ENCODE measurements around the gene PWWP2A. TPM values are rescaled to one million over a fixed set of nuclear protein-coding genes. Genes with fewer than 3 reads are reported as not detected.
"Not testable (repeated sequence)": the region's sequence is repeated elsewhere in the genome, so short reads cannot be mapped to it uniquely, and the experiment has no call there.

Gene PWWP2A
- total RNA-seq, 1 experiment from 2014 or later, result 10.2 TPM

DNA sequence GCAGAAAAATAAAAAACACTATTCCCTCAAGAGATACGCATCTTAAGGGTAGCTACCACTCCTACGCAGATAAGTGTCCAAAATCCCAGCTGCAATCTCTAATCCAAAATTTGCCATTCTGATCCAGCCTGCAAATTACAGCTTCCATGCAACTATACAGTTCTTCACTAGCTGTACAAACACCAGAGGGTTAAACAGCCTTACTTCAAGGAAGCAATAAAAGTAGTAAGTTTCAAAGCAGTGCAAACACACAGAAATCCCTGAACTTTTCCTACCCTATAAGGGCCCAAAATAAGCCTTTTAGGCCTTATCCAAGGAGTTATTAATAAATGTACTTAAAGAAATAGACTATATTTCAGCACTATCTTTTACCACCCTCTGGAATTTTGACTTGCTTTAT, 39.5 kb downstream of the PWWP2A start:
- no peak for DNase-seq (ENCODE audit: low read depth)

DNA sequence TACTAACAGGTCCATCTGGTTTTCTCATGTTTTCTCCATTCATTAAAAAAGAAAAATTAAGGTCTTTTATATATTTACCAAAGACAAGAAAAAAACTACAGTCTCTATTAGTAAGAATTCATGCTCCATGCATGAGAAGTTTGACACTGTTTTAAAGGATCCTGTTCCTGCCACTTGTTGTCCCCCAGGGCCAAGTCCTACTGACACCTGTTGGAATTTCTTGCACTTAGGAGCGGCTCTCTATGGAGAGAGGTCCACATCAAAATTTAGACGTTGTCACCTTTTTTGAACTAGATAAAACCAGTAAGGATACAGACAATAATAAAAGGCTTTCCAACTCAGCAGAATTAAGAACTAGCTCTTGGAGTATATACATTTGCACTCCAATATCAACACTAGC, 42.3 kb downstream of the PWWP2A start:
- DNase-seq (ENCODE audit: low read depth), result no peak

DNA sequence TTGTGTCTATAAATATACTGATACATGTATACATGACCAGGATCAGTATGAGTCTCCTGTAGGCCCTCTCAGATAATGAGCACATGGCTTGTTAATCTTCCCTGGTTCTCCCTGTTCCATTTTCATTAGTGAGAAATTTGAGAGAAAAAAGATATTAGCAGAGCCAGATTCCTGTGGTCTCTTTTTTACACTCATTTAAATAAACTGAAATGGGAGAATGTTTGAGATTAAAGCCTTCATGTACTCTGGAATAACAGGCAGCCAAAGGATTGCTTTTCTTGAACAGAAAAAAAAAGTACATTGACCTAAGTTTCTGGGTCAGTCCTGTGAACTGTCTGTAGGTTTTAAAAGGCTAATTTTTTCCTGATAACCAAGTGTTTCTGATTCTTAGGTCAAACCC, 44.2 kb downstream of the PWWP2A start:
- DNase-seq (ENCODE audit: low read depth), result no peak

DNA sequence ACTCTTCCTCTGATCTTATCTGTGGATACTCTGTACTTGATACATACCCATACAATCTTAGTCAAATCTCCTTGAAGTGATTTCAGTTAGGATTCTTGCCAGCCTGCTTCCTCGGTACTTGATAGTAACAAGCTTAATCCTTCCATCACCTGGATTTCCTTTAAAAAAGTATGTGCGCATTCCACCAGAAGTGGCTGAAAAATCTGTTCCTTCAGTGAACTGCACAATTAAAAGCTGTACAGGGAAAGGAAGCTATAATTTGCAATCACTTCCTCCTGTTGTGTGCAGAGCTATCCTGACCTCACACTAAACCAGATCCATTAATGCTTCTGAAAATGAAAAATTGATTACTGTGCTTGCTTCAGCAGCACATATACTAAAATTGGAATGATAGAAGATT, 47.3 kb downstream of the PWWP2A start:
- DNase-seq (ENCODE audit: low read depth), result no peak

- DNase-seq (ENCODE audit: low read depth), result no peak
Measured at GRCh38 chr5:160071516-160071915, 47.7 kb downstream of the PWWP2A start.

- not testable (repeated sequence) for DNase-seq (ENCODE audit: low read depth)
Measured at GRCh38 chr5:160069120-160069519, 50.1 kb downstream of the PWWP2A start.

GRCh38 chr5:160064995-160065614, 54.1 kb downstream of the PWWP2A start:
- no peak for DNase-seq (ENCODE audit: low read depth)

GRCh38 chr5:160064417-160064810, 54.8 kb downstream of the PWWP2A start:
- DNase-seq (ENCODE audit: low read depth), result no peak

GRCh38 chr5:160061770-160062169, 57.5 kb downstream of the PWWP2A start:
- no peak for DNase-seq (ENCODE audit: low read depth)

DNA sequence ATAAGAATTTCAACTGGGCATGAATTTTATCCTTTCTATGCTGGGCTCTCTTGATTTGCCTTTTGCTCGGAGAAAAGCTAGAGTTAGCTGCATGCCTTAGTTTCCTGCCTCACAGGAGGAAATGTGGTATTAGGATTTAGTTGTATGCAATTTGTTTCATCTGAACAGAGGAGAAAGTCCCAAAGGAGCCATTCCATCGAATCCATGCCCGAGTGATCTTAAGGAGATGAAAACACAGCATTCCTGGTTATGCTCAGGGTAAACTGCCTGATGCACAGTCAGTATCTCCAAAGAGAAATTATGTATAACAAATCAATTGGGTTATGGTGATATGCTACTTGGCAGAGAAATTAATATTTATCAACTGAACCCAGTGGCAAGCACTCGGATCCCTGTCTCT, 59.2 kb downstream of the PWWP2A start:
- DNase-seq (ENCODE audit: low read depth), result no peak

DNA sequence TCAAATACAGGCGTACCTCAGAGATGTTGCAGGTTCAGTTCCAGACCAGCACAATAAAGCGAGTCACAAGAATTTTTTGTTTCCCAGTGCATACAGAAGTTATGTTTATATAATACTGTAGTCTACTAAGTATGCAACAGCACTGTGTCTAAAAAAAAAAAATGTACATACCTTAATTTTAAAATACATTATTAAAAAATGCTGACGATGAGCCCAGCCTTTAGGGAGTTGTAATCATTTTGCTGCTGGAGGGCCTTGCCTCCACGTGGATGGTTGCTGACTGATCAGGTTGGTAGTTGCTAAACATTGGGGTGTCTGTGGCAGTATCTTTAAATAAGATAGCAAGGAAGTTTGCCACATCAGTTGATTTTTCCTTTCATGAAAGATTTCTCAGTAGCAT, 62.0 kb downstream of the PWWP2A start:
- no peak for DNase-seq (ENCODE audit: low read depth)

DNA sequence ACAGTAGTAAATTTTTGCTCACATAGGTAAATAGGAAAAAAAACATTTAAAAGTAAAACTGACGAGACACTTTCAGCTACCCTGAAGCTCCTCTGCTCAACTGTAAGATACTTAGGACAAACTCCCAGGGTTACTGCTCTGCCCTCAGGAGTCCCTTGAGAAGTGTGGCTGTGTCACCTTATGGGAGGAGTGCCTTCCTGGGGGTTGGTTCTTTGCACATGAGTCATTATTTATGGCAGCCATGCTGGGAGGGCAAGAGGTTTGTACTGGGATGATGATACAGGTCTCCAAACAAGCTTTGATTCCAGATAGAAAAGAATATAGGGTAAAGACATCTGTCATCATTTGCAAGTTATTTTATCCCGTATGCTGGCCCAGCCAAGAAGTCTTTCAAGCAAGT, 64.4 kb downstream of the PWWP2A start:
- peak; percentile 59 for DNase-seq (ENCODE audit: low read depth)

GRCh38 chr5:160054047-160054446, 65.2 kb downstream of the PWWP2A start:
- DNase-seq (ENCODE audit: low read depth), result peak; percentile 21

DNA sequence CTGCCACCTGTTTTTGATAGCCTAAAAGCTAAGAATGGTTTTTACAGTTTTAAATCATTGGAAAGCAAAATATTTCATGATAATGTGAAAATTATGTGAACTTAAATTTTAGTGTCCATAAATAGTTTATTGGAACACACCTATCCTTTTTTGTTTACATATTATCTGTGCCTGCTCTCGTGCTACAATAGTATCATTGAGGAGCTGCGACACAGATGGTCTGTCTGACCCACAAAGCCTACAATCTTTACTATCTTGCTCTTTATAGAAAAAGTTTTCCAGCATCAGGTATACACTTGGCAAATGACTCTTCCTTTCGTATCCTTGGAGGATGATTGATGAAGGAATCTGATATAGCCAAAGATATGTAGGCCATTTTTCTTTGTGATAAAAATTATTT, 70.2 kb downstream of the PWWP2A start:
- DNase-seq (ENCODE audit: low read depth), result no peak

- no peak for DNase-seq (ENCODE audit: low read depth)
Measured at GRCh38 chr5:160048131-160048530, 71.1 kb downstream of the PWWP2A start.

GRCh38 chr5:160047423-160047822, 71.8 kb downstream of the PWWP2A start:
- no peak for DNase-seq (ENCODE audit: low read depth)

GRCh38 chr5:160044967-160045366, 74.3 kb downstream of the PWWP2A start:
- no peak for DNase-seq (ENCODE audit: low read depth)

DNA sequence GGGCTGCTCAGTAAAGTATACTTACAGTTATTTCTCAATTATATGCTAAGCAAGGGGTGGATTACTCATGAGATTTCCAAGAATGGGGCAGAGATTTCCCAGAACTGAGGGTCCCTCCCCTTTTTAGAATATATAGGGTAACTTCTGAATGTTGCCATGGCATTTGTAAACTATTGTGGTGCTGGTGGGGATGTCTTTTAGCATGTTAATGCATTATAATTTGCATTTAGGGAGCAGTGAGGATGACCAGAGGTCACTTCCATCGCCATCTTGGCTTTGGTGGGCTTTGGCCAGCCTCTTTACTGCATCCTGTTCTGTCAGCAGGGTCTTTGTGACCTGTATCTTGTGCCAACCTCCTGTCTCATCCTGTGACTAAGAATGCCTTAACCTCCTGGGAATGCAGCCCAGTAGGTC, 74.9 kb downstream of the PWWP2A start:
- DNase-seq (ENCODE audit: low read depth), result peak; percentile 23

DNA sequence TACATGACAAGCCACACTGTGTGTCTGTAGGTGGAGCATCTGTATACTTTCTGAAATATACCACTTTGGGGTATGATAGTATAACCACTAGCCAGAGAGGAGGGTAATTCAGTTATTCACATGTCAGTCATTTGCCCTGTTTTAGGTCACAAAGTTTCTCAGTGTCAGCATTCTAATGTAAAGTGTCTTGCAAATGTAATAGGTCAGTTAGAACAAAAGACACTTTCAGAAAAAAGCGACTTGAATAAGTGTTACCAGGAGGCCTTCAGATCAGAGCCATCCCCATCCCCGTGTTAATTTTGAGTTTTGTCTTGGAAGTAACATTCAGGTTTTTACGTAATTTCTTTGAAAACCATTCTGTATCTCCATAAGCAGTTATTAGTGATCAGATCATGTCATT, 76.6 kb downstream of the PWWP2A start:
- DNase-seq (ENCODE audit: low read depth), result no peak

Other genes starting within 250 kb of the PWWP2A start
- gene ADRA1B, start 203.0 kb downstream of the PWWP2A start, total RNA-seq (2014; rRNA removed; shearing (Covaris generic)), result 0.27 and 1.1 TPM in 2 replicates
- gene TTC1, start 110.3 kb downstream of the PWWP2A start, total RNA-seq (2014; rRNA removed; shearing (Covaris generic)), result 80.1 and 87.2 TPM in 2 replicates
- gene FABP6, start 110.1 kb upstream of the PWWP2A start, total RNA-seq (2014; rRNA removed; shearing (Covaris generic)), result 0.70 and 1.1 TPM in 2 replicates
- 12.7 and 13.8 TPM in 2 replicates for gene CCNJL, start 193.1 kb upstream of the PWWP2A start, total RNA-seq (2014; rRNA removed; shearing (Covaris generic))

Measured in HT1080 (cell line).